LHCN-M2 (cell line): ENCODE results near the gene CHPF. TPM values are rescaled to one million over a fixed set of nuclear protein-coding genes. Genes with fewer than 3 reads are reported as not detected.

Experiments
- DNase-seq: peaks from one replicate; pipeline ENCODE4 v3.0.0-alpha.2; 2012; ENCODE audit warnings: low read depth
- total RNA-seq: library from RNA; depleted of rRNA; stranded (reverse); fragments of >200 nt; gene quantifications from 2 replicates; pipeline ENCODE4 v1.2.3, GENCODE V29; 2014

CHPF gene
- total RNA-seq, 1 experiment from 2014 or later: 246 TPM

DNA sequence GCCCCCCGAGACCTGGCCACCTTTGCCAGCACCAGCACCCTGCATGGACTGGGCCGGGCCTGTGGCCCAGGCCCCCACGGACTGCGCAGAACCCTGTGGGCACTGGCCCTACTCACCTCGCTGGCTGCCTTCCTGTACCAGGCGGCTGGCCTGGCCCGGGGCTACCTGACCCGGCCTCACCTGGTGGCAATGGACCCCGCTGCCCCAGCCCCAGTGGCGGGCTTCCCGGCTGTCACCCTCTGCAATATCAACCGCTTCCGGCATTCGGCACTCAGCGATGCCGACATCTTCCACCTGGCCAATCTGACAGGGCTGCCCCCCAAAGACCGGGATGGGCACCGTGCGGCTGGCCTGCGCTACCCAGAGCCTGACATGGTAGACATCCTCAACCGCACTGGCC lies 28.8 kb downstream of the CHPF start:
- DNase-seq: no peak

DNA sequence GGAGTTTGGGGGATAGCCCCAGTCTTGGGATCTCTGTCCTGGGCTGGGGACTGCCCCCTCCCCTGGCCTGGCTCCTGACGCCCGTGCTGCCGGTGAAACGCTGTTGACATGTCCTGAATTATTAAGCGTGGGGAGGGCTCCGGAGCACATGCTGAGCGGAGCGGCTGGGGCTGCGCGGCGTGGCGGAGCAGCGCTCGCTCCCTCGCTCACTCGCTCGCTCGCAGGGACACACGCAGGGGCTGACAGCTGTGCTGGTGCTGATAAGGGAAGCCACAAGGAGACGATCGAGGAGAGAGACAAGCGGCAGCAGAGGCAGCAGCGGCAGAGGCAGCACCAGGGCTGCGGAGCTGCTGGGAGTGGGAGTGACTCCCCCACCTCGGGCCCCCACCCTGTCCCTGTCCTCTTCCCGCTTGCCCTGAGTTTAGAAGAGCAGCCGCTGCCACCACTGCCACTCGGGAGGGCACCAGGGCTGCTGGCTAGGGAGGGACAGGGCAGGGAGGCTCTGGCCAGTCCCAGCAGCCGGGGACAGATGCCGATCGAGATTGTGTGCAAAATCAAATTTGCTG lies 29.3 kb downstream of the CHPF start, which contains the start of gene ASIC4:
ASIC4 (plus strand) TSS at position 287 of the 566 bp plus-strand sequence; CDS start at position 530, 243 bp downstream.
- DNase-seq: no peak

DNA sequence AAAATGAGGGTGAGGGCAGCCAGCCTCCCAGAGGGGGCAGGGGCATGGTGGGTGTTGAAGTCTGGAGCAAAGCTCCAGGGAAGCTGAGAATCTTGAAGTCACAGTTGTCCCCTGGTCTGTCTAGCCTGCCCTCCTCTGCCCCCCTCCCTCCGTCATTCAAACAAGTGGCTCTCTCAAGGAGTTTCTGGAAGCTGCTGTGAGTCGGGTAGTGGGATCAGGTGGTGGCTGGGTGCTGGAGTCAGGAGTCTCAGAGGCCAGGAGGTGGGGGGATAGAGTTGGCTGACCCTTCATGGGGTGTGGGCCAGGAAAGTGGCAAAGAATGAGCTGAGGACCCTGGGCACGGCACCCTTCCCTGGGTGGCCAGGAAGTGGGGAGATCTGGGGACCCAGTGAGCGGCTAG lies 29.8 kb downstream of the CHPF start:
- DNase-seq: no peak

DNA sequence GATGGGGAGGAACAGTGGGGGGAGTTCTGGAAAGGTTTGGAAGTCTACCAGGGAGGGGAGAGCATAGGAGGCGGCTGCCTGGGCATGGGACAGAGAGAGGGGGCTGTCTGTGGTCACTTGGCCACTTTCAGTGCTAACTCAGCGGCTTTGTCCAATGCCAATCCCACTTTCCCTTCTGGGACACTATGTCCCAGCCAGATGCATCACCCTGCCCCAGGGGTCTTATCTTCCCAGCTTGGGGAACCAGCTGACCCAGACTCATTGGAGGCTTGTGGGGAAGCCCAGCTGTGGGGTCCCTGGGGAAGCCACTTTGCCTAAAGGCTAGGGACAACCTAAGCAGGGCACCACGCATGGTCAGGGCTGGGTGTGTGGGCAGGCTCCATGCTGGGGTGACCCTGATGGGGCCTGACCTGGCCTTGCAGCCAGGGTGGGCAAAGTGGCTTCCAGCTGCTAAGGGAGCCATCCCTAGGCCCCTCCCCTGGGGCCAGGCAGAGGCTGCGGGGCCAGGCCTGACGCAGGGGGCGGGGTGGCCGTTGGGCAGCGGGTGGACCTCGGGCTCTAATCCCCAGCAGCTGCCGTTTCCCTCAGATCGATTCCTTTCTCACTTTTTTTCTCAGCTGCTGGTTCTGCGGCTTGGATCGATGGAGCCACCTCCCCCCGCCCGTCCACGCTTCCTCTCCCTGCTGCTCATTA lies 30.9 kb downstream of the CHPF start:
- DNase-seq: no peak

DNA sequence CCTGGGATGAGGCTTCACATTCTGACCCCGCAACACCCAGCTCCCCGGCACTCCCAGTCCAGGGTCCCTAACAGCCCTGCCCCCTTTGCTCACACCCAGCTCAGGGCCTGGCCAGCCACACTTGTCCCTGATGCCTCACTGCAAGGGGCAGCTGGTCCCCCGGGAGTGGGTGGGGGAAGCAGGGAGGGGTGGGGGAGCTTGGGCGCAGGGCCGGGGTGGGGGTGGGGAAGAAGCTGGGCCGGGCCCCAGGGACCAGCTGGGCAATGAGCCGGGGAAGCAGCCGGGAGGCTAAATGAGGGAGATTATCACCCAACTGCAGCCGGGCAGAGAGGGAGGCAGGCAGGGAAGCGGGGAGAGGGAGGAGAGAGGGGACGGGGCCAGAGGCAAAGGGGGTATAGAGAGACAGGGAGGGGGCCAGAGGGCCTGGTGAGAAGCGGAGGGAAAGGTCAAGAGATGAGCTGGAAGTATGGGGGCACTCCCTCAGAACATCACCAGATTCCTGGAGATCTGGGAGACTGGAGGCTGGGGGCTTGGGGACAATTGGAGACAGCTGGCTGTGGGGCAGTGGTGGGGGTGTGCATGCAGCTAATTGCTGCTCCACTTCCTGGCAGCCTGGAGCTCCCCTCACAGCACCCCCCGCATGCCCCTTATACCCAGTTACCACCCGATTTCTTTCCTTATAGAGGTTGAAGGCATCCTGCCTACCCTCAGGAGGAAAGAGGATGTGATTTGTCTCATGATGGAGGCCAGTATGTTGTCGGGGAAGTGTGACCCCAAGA lies 31.9 kb downstream of the CHPF start:
- DNase-seq: no peak

DNA sequence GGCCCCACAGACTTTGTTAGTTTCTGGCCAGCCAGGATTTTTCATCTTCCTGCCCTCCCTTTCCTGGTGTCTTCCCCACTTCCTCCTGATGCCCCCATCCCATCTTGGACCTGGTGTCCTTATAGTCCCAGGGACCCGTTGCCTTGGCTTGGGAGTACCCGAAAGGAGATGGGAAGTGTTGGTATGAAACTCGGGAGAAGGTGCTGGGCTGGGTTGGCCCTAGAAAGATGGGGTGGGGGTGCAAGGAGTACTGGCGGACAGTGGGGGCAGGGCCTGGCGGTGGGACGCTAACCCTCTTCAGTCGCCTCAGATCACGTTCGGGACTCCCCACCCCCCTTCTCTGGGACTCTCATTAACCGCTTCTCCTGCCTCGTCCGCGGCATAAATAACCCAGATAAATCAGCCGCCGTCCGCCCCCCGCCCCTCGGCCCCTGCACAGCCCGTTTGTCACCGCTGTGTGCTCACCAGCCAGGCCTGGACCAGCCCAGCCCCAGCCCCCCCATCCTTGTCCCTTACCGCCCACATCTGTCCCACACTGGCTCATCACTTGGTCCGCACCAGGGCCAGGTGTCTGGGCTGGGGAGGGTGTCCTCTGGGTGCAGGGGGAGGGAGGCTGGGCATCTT lies 33.0 kb downstream of the CHPF start:
- no peak for DNase-seq

GRCh38 chr2:219509780-219510511 lies 33.7 kb downstream of the CHPF start:
- no peak for DNase-seq

GRCh38 chr2:219508971-219509779 lies 34.4 kb downstream of the CHPF start:
- no peak for DNase-seq

- DNase-seq: no peak
Measured at GRCh38 chr2:219508444-219508734, 35.2 kb downstream of the CHPF start.

- DNase-seq: no peak
Measured at GRCh38 chr2:219507581-219508443, 35.8 kb downstream of the CHPF start.

DNA sequence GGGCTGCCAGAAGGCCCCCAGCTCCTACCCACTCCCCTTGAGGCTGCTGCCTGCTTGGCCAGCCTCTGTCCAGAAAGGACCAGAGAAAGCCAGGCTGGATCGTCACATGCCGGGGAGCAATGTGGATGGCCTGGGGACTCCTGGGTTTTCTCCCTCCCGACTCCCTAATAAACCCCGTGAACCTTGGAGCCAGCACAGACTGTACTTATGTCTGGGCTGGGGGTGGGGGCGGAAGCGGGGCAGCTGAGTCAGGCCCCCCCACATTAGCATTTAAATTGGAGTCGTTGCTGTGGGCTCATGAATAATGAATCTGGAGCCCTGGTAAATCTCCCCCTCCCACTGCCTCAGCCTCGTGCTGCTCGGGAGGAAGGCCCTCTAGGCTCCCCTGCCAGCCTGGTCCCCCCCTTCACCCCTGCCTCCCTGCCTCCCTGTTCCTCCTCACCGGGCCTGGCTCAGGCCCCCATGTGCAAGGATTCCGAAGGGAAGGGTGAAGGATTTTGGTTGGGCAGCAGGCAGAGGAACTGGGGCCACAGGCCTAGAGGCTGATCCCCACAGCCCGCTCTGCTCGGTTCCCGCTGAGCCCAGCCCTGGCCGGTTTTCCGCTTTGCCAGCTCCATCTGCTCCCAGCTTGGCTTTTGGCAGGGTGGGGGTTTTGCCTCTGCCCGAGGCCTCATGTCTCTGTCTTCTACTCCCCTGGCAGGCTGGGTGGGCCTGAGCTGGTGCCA lies 36.6 kb downstream of the CHPF start:
- no peak for DNase-seq

DNA sequence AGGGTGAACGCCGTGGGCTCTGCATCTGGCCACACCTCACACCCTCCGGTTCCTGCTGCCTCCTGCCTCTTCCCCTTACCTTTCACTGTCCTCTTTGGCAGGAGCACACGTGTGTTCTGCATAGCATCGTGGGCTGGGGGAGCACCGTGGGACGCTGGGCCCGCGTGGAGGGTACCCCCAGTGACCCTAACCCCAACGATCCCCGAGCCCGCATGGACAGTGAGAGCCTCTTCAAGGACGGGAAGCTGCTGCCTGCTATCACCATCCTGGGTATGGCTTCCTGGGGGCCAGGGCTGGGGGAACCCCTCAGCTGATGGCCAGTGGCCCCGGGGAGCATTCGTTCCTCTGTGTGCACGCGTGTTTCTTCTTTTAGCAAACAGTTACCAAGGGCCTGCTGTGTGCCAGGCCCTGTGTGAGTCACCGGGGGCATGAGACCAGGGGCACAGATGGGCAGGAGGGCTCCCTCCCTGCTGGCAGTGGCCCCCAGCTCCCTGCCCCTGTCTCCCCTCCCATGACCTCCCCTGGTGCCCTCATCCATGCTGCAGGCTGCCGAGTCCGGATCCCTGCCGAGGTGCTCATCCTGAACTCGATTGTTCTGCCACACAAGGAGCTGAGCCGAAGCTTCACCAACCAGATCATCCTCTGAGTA lies 37.3 kb downstream of the CHPF start:
- DNase-seq: no peak

GRCh38 chr2:219505585-219505984 lies 38.0 kb downstream of the CHPF start:
- DNase-seq: no peak

- no peak for DNase-seq
Measured at GRCh38 chr2:219502618-219503017, 41.0 kb downstream of the CHPF start.

DNA sequence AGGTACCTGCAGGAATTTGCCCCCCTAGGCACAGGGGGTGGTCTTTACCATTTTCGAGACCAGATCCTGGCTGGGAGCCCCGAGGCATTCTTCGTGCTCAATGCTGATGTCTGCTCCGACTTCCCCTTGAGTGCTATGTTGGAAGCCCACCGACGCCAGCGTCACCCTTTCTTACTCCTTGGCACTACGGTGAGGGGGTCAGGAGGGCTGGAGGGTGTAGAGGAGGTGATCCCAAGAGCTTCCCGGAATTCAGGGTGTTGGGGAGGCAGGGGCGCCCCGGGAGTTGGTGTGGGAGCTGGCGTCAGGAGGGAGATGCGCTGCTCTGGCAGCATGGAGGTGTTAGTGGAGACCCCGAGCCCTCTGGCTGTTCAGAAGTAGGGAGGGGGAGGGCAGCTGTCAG lies 41.8 kb downstream of the CHPF start:
- DNase-seq: no peak

DNA sequence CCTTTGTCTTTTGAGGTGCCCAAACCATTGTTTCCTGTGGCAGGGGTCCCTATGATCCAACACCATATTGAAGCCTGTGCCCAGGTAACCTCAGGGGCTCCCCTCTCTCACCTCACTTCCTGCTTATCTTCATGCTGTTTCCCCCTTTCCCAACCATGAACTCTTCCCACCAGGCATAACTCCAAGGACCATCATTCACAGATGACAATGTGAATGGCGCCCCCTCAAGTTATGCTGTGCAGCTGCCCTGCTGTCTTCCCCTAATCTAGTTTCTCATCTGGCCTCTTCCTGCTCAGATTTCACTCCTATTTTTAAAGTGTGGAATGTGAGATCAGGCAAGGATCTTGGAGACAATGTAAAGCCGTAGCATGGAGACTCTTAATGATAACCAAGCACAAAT lies 43.5 kb downstream of the CHPF start:
- DNase-seq: peak; percentile 56

DNA sequence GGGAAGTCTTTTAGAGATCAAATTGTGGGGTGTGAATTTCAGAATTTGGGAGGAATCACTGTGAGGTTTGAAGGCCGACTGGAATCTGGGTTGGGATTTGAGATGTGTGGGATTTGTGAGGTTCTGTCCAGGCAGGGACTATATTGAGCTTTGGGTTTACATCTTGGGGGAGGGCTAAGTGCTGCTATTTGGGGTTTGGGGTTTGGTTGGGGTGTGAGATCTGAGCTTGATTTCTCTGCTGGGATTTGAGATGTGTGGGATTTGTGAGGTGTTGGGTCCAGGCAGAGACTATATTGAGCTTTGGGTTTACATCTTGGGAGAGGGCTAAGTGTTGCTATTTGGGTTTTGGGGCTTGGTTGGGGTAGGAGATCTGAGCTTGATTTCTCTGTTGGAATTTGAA lies 44.1 kb downstream of the CHPF start:
- DNase-seq: no peak

DNA sequence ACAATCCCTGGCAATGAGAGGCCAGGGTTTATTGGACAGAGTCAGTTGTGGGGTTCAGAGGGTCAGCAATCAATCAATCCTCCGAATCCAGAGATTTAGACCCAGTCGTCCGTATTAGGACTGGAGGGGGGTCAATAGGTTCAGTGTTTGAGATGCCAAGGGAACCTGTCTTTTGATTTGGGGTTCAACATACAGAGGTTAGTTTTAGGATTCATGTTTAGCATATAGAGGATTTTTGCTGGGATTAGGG lies 44.6 kb downstream of the CHPF start:
- no peak for DNase-seq
